Sigmoid colon (tissue), 3 donors: Measurements from ENCODE around the gene MBOAT1.

Source experiments
- POLR2A ChIP-seq, 2 donors: fragments of 450-650 bp; IDR thresholded peaks; one replicate each; pipeline ENCODE4 v1.6.1; 2016; ENCODE audit warnings: antibody characterized with exemption in 2 of 2, mild to moderate bottlenecking in 2 of 2, moderate library complexity in 2 of 2
- TF ChIP-seq, protein P1 (sequence below), 4 experiments: fragments of 450-650 bp in 3 of 4; fragments of 200-600 bp in 1 of 4; IDR thresholded peaks; one replicate each; pipeline ENCODE4 v1.5.1; 2016 to 2019; ENCODE audit warnings: antibody characterized with exemption in 4 of 4, mild to moderate bottlenecking in 3 of 4, moderate library complexity in 2 of 4

DNA sequence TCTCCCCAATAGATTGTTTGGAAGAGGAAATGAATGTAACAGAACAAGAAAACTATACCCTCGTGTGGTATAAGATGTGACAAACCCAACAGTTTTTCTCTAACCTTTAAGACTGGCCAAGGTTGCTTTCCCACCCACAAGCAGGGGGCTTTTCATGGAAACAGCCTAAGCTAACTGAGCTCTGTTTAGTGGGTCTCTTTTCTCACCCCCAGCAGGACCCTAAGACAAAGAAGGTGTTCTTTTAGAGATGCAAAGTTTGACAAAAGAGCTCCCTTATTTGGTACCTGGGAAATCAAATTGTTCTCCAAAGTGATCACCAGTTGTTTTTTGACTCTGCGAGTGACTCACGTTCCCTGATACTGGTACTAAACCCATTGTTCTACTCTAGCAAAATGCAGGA lies 59.1 kb downstream of the MBOAT1 start:
- TF ChIP-seq, protein P1, sequence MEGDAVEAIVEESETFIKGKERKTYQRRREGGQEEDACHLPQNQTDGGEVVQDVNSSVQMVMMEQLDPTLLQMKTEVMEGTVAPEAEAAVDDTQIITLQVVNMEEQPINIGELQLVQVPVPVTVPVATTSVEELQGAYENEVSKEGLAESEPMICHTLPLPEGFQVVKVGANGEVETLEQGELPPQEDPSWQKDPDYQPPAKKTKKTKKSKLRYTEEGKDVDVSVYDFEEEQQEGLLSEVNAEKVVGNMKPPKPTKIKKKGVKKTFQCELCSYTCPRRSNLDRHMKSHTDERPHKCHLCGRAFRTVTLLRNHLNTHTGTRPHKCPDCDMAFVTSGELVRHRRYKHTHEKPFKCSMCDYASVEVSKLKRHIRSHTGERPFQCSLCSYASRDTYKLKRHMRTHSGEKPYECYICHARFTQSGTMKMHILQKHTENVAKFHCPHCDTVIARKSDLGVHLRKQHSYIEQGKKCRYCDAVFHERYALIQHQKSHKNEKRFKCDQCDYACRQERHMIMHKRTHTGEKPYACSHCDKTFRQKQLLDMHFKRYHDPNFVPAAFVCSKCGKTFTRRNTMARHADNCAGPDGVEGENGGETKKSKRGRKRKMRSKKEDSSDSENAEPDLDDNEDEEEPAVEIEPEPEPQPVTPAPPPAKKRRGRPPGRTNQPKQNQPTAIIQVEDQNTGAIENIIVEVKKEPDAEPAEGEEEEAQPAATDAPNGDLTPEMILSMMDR (IDR thresholded peaks at IDR 0.05), result no peak
- TF ChIP-seq POLR2A (IDR thresholded peaks at IDR 0.05), result no peak
